H1 (cell line): ENCODE data around the gene TNS3. TPM values are rescaled to one million over a fixed set of nuclear protein-coding genes. Genes with fewer than 3 reads are reported as not detected.

Experiments
- CTCF ChIA-PET: fragments of 300-600 bp; sonication (Branson Sonifier 250); formaldehyde crosslinking; loops from one replicate; lab custom pipeline; 2021; ENCODE audit not compliant: partially characterized antibody; lab: Charles Lee
- POLR2A ChIA-PET: fragments of 300-600 bp; sonication (Branson Sonifier 250); formaldehyde crosslinking; loops from one replicate; lab custom pipeline; 2021; ENCODE audit warnings: inconsistent platforms; ENCODE audit not compliant: partially characterized antibody; lab: Charles Lee
- DNase-seq, 2 experiments: peaks; one replicate each; pipeline versions ENCODE4 v3.0.0 to v3.0.0-alpha.2; 2010 to 2022; ENCODE audit warnings: low spot score in 2 of 2, low read depth in 1 of 2, mixed read lengths in 1 of 2
- FAIRE-seq: peaks from 2 replicates; lab custom pipeline; 2011; peaks lifted over from hg19 to GRCh38; lab: Jason Lieb, UNC
- H2AFZ ChIP-seq: 2 replicates; pipeline ENCODE4 v1.8.1; 2012; ENCODE audit warnings: low read length, inconsistent platforms
- H2AK5ac ChIP-seq: 2 replicates; pipeline ENCODE4 v1.6.1; 2013; ENCODE audit warnings: low read depth, low read length
- H2BK120ac ChIP-seq: replicated peaks from 2 replicates; pipeline ENCODE3; 2013; ENCODE audit warnings: low read depth, low read length, inconsistent platforms
- H2BK12ac ChIP-seq: 2 replicates; pipeline ENCODE4 v1.6.1; 2013; ENCODE audit warnings: low read depth, low read length
- H2BK15ac ChIP-seq: 2 replicates; pipeline ENCODE4 v1.6.1; 2013; ENCODE audit warnings: low read length
- H2BK20ac ChIP-seq: 2 replicates; pipeline ENCODE4 v1.6.1; 2013; ENCODE audit warnings: low read length
- H2BK5ac ChIP-seq: 2 replicates; pipeline ENCODE4 v1.6.1; 2013; ENCODE audit warnings: low read depth, low read length
- H3K14ac ChIP-seq: 2 replicates; pipeline ENCODE4 v1.6.1; 2013; ENCODE audit warnings: inconsistent platforms; ENCODE audit not compliant: insufficient read length
- H3K18ac ChIP-seq: 2 replicates; pipeline ENCODE4 v1.6.1; 2013; ENCODE audit warnings: low read length; ENCODE audit errors: extremely low read depth
- H3K23ac ChIP-seq: 2 replicates; pipeline ENCODE4 v1.6.1; 2013; ENCODE audit warnings: inconsistent platforms; ENCODE audit not compliant: insufficient read length
- H3K23me2 ChIP-seq: 2 replicates; pipeline ENCODE4 v1.6.1; 2013; ENCODE audit warnings: low read depth, low read length
- H3K27ac ChIP-seq: 2 replicates; pipeline ENCODE4 v1.6.1; 2011; ENCODE audit warnings: low read depth, low read length, inconsistent platforms
- H3K27me3 ChIP-seq, 4 experiments: replicated peaks in 1 of 4; 1 replicate in 1 of 4; 2 replicates in 3 of 4; pipeline versions ENCODE4 v1.6.1 to v1.8.1; 2011 to 2013; ENCODE audit warnings: low read length in 3 of 4, mild to moderate bottlenecking in 3 of 4, inconsistent platforms in 2 of 4, mixed read lengths in 2 of 4, moderate library complexity in 1 of 4; ENCODE audit not compliant: control insufficient read depth in 3 of 4, insufficient read depth in 3 of 4; ENCODE audit errors: extremely low read depth in 1 of 4
- H3K36me3 ChIP-seq, 4 experiments: 2 replicates each; pipeline versions ENCODE4 v1.6.1 to v1.8.1; 2011 to 2013; ENCODE audit warnings: mild to moderate bottlenecking in 4 of 4, low read length in 3 of 4, moderate library complexity in 2 of 4, control low read depth in 1 of 4, inconsistent platforms in 1 of 4; ENCODE audit not compliant: insufficient read depth in 4 of 4, control insufficient read depth in 2 of 4
- H3K4ac ChIP-seq: replicated peaks from 2 replicates; pipeline ENCODE3; 2013; ENCODE audit warnings: low read length, low read depth, mixed read lengths, inconsistent platforms; ENCODE audit not compliant: insufficient read length
- H3K4me1 ChIP-seq, 4 experiments: replicated peaks in 1 of 4; 1 replicate in 1 of 4; 2 replicates in 3 of 4; pipeline versions ENCODE4 v1.6.1 to v1.8.1; 2011 to 2013; ENCODE audit warnings: low read length in 3 of 4, inconsistent platforms in 2 of 4, mixed read lengths in 1 of 4; ENCODE audit not compliant: insufficient read depth in 4 of 4, control insufficient read depth in 3 of 4
- H3K4me2 ChIP-seq, 2 experiments: 2 replicates each; pipeline versions ENCODE4 v1.6.1 to v1.8.1; 2011 to 2013; ENCODE audit warnings: low read depth in 2 of 2, low read length in 2 of 2, control low read depth in 1 of 2, inconsistent platforms in 1 of 2, mild to moderate bottlenecking in 1 of 2; ENCODE audit not compliant: insufficient read depth in 1 of 2
- H3K4me3 ChIP-seq, 4 experiments: fragments of 200-600, 300-600 bp in 1 of 4; sonication (generic), shearing (Covaris generic), sonication (Bioruptor Twin) in 1 of 4; 2 replicates each; pipeline versions ENCODE4 v1.5.1 to v1.8.1; 2011 to 2016; ENCODE audit warnings: low read length in 4 of 4, low read depth in 3 of 4, control low read depth in 2 of 4, inconsistent platforms in 2 of 4, mild to moderate bottlenecking in 2 of 4, mixed read lengths in 1 of 4, moderate library complexity in 1 of 4; ENCODE audit not compliant: insufficient read depth in 2 of 4; ENCODE audit errors: extremely low read depth in 1 of 4
- H3K56ac ChIP-seq: replicated peaks from 2 replicates; pipeline ENCODE3; 2013; ENCODE audit warnings: low read depth, mild to moderate bottlenecking, mixed read lengths, low read length, inconsistent platforms; ENCODE audit not compliant: insufficient read length
- H3K79me1 ChIP-seq: 2 replicates; pipeline ENCODE4 v1.6.1; 2013; ENCODE audit warnings: low read depth, low read length, control low read depth
- H3K79me2 ChIP-seq, 2 experiments: 2 replicates each; pipeline versions ENCODE4 v1.6.1 to v1.8.1; 2012 to 2013; ENCODE audit warnings: low read length in 2 of 2, mild to moderate bottlenecking in 2 of 2, inconsistent platforms in 1 of 2; ENCODE audit not compliant: insufficient read depth in 2 of 2, control insufficient read depth in 1 of 2
- H3K9ac ChIP-seq, 4 experiments: replicated peaks in 1 of 4; 1 replicate in 1 of 4; 2 replicates in 3 of 4; pipeline versions ENCODE4 v1.6.1 to v1.8.1; 2011 to 2013; ENCODE audit warnings: low read depth in 3 of 4, low read length in 3 of 4, control low read depth in 2 of 4, mild to moderate bottlenecking in 2 of 4, moderate library complexity in 2 of 4, inconsistent platforms in 1 of 4; ENCODE audit errors: extremely low read depth in 1 of 4
- H3K9me3 ChIP-seq, 2 experiments: 2 replicates each; pipeline versions ENCODE4 v1.6.1 to v1.8.1; 2012 to 2013; ENCODE audit warnings: mild to moderate bottlenecking in 2 of 2, moderate library complexity in 2 of 2, control low read depth in 1 of 2, inconsistent platforms in 1 of 2, low read depth in 1 of 2, low read length in 1 of 2, mixed read lengths in 1 of 2; ENCODE audit not compliant: insufficient read depth in 2 of 2
- H4K20me1 ChIP-seq, 2 experiments: replicated peaks in 1 of 2; 2 replicates each; pipeline versions ENCODE3 to v1.8.1; 2011 to 2013; ENCODE audit warnings: inconsistent platforms in 2 of 2, low read length in 2 of 2, mild to moderate bottlenecking in 1 of 2; ENCODE audit not compliant: insufficient read depth in 2 of 2, control insufficient read depth in 1 of 2
- H4K5ac ChIP-seq: 2 replicates; pipeline ENCODE4 v1.6.1; 2013; ENCODE audit warnings: low read length, low read depth, mixed read lengths, inconsistent platforms; ENCODE audit not compliant: insufficient read length
- H4K8ac ChIP-seq: 2 replicates; pipeline ENCODE4 v1.8.0; 2013; ENCODE audit warnings: mild to moderate bottlenecking, moderate library complexity, low read length, inconsistent platforms; ENCODE audit not compliant: insufficient read depth; ENCODE audit errors: extremely low read depth
- H4K91ac ChIP-seq: replicated peaks from 2 replicates; pipeline ENCODE3; 2013; ENCODE audit warnings: low read length, mixed read lengths, inconsistent platforms; ENCODE audit not compliant: insufficient read length
- ATF2 ChIP-seq: IDR thresholded peaks from 2 replicates; pipeline ENCODE4 v1.6.1; 2012; ENCODE audit warnings: low read length, inconsistent platforms
- CTCF ChIP-seq, 3 experiments: IDR thresholded peaks; 1 replicate in 2 of 3; 2 replicates in 1 of 3; pipeline versions ENCODE4 v1.5.1 to v1.6.1; 2011; ENCODE audit warnings: low read length in 3 of 3, mild to moderate bottlenecking in 3 of 3, inconsistent platforms in 2 of 3, low read depth in 1 of 3, moderate library complexity in 1 of 3; ENCODE audit not compliant: insufficient read depth in 1 of 3; ENCODE audit errors: control extremely low read depth in 1 of 3
- KDM5A ChIP-seq: fragments of 200-600 bp; IDR thresholded peaks from 2 replicates; pipeline ENCODE4 v1.7.1; 2012; ENCODE audit warnings: mild to moderate bottlenecking, low read length, inconsistent platforms, mixed read lengths
- POU5F1 ChIP-seq: IDR thresholded peaks from 2 replicates; pipeline ENCODE4 v1.6.1; 2011; ENCODE audit warnings: low read depth, mild to moderate bottlenecking, low read length, moderate library complexity
- RBBP5 ChIP-seq: IDR thresholded peaks from 2 replicates; pipeline ENCODE4 v1.7.1; 2012; ENCODE audit warnings: low read depth, mild to moderate bottlenecking, inconsistent platforms, low read length, moderate library complexity, borderline replicate concordance
- SIN3A ChIP-seq, 2 experiments: IDR thresholded peaks in 1 of 2; conservative IDR thresholded peaks in 1 of 2; 2 replicates each; pipeline ENCODE4 v1.6.1; 2011 to 2012; ENCODE audit warnings: low read length in 2 of 2, improper control_type of control experiment in 1 of 2, low read depth in 1 of 2, mild to moderate bottlenecking in 1 of 2
- SIRT6 ChIP-seq: IDR thresholded peaks from one replicate; pipeline ENCODE4 v1.7.1; 2012; ENCODE audit warnings: low read length, inconsistent platforms
- TAF1 ChIP-seq: IDR thresholded peaks from 2 replicates; pipeline ENCODE4 v1.6.1; 2011; ENCODE audit warnings: mild to moderate bottlenecking, low read depth, low read length
- TCF12 ChIP-seq: IDR thresholded peaks from 2 replicates; pipeline ENCODE4 v1.6.1; 2011; ENCODE audit warnings: low read depth, mild to moderate bottlenecking, low read length
- TEAD4 ChIP-seq: IDR thresholded peaks from 2 replicates; pipeline ENCODE4 v1.6.1; 2012; ENCODE audit warnings: low read depth, low read length, inconsistent platforms, mixed read lengths
- WGBS, 2 experiments: shearing (Covaris generic) in 1 of 2; methylation state at CpG; one replicate each; pipeline versions ENCODE4 v1.1.6 to v1.1.7; 2013 to 2015; ENCODE audit warnings: low lambda C conversion rate in 2 of 2, mixed read lengths in 2 of 2, inconsistent platforms in 1 of 2, low coverage in 1 of 2, missing lambda C conversion rate in 1 of 2; ENCODE audit not compliant: insufficient replicate concordance in 2 of 2, insufficient coverage in 1 of 2, insufficient read length in 1 of 2; ENCODE audit errors: extremely low coverage in 1 of 2, missing lambda C conversion rate in 1 of 2; 5-methylcytosine and 5-hydroxymethylcytosine counted together
- polyA plus RNA-seq, 7 experiments: library from polyadenylated mRNA; depleted of rRNA in 3 of 7; stranded (reverse) in 5 of 7; unstranded in 2 of 7; fragments of >200 nt in 5 of 7; fragments of 200-250 nt in 2 of 7; gene quantifications; 1 replicate in 5 of 7; 2 replicates in 1 of 7; 4 replicates in 1 of 7; pipeline versions ENCODE4 v1.2.1 to v1.2.3, GENCODE V29; 2011 to 2013; ENCODE audit warnings: missing spikeins in 2 of 7, mixed read lengths in 2 of 7
- total RNA-seq: library from RNA; stranded (reverse); fragmentation: NEBNext Ultra II Directional; extraction: Animal tissue kit (Norgen Biotek cat#: 25700); gene quantifications from 2 replicates; pipeline ENCODE4 v1.2.1, GENCODE V29; 2021

The TNS3 gene
- total and polyA plus RNA-seq, 2 of the 8 experiments (the other 6 are each of a cell fraction or from before 2014, with no cell fraction given), result 11.9 to 24.2 TPM

- no peak overlapping the region for H2BK20ac ChIP-seq
- DNase-seq, result no peak
- no peak overlapping the region for H2BK12ac ChIP-seq
- H3K9ac ChIP-seq, result no peak overlapping the region
- no peak overlapping the region for H3K4me3 ChIP-seq
- no peaks in the 10 kb centered on the region for H3K23me2 ChIP-seq
- no peak overlapping the region for H4K5ac ChIP-seq
- H3K27me3 ChIP-seq, result no peaks in the 10 kb centered on the region
- no peak overlapping the region for H2BK5ac ChIP-seq
- no peaks in the 10 kb centered on the region; a peak in 1 of 4 replicates for H3K9me3 ChIP-seq
- WGBS, 2 experiments, result 87% methylated on average over 4 of the region's 4 CpGs; no CpG with 5 or more reads in 1 of the 2 experiments
- no peak overlapping the region for H3K56ac ChIP-seq
- no peak overlapping the region for H2AFZ ChIP-seq
- H3K18ac ChIP-seq, result no peak overlapping the region
- no peak overlapping the region for H4K8ac ChIP-seq
- FAIRE-seq, result no peak
- no peak overlapping the region for H2BK15ac ChIP-seq
- CTCF ChIA-PET, result interaction anchor here (0.6 to 2.3 kb wide), 5 partner anchors 9 to 131 kb away, joined by 3 to 6 read pairs (median 3); no protein-coding TSS in a partner anchor
- H3K79me1 ChIP-seq, result no peaks in the 10 kb centered on the region; the same call in none of the 2 replicates
- H3K79me2 ChIP-seq, result no peaks in the 10 kb centered on the region; a peak in 1 of 4 replicates
- no peak overlapping the region for H4K91ac ChIP-seq
- no peak overlapping the region for H3K4ac ChIP-seq
- POLR2A ChIA-PET, result no interaction called here
- no peak overlapping the region for H3K27ac ChIP-seq
- H3K4me2 ChIP-seq, result no peak overlapping the region
- no peak overlapping the region for H3K23ac ChIP-seq
- H3K4me1 ChIP-seq, result no peaks in the 10 kb centered on the region; a peak in 1 of 7 replicates
- H3K14ac ChIP-seq, result no peak overlapping the region
- H3K36me3 ChIP-seq, result no peaks in the 10 kb centered on the region; a peak in 1 of 8 replicates
- no peak overlapping the region for H2BK120ac ChIP-seq
- H2AK5ac ChIP-seq, result no peak overlapping the region
- peaks cover 0 to 6% of the 10 kb centered on the region in 2 experiments for H4K20me1 ChIP-seq
- no peak for TF ChIP-seq RBBP5
- TF ChIP-seq SIRT6, result no peak
- TF ChIP-seq POU5F1, result no peak
- no peak for TF ChIP-seq ATF2
- no peak for TF ChIP-seq TAF1
- TF ChIP-seq KDM5A, result no peak
- TF ChIP-seq TCF12, result no peak
- TF ChIP-seq SIN3A (conservative IDR thresholded peaks at IDR 0.05 in 1 of 2, IDR thresholded peaks at IDR 0.05 in 1 of 2; ENCODE audit: low read depth in 1 of 2, low read length in 2 of 2), result no peak
- TF ChIP-seq CTCF (IDR thresholded peaks at IDR 0.05; ENCODE audit: control extremely low read depth in 1 of 3, insufficient read depth in 1 of 3, low read depth in 1 of 3, low read length in 3 of 3), result no peak
- TF ChIP-seq TEAD4, result no peak
Measured at GRCh38 chr7:47461161-47461560, 120.8 kb downstream of the TNS3 start.
